HG02798 (cell line): ENCODE measurements around the gene TNRC6B.

Experiments used
- ATAC-seq: cut with Tn5 transposase; IDR thresholded peaks from one replicate; pipeline ENCODE4 v1.9.1; 2021; ENCODE audit warnings: mild to moderate bottlenecking; ENCODE audit not compliant: unreplicated experiment, poor library complexity

TNRC6B gene

DNA sequence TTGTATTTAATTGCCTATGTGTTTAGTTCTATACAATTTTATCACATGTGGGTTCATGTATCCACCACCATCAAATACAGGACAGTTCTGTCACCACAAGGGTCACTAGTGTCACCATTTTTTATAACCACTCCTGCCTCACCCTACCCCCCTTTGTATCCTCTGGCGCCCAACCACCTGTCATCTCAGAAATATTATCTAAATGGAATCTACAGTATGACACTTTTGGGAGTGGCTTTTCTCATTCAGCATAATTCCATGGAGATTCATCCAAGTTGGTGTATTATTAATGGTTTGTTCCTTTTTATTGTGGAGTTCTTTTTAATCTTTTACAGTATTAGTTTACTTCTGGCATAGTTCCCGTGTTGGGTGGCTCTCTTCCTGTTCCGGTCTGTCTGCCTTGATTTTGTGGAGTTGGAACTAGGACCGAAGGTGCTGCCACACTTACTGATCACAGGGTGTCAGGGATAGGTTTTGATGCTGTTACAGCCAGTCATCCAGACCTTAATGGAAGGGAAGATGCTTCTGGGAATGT, 58.5 kb downstream of the TNRC6B start:
- no peak for ATAC-seq

DNA sequence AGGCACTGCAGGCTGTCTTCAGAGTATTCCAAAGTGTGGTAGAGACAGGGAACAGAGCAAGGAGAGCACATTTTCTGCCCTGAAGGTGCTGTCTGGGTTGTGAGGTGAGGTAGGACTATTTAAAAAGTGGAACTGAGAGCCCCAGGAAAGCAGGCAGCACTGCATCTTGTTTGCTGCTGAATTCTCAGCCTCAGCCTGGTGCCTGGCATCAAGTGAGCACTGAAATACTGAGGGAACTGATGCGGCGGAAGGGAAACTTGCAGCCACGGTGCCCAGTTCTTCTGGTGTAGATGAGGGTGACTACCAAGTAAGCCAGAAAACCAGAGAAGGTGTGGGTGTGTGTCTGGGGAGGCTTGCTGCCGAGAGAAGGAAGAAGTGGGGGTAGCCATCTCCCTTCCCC, 59.5 kb downstream of the TNRC6B start:
- no peak for ATAC-seq

DNA sequence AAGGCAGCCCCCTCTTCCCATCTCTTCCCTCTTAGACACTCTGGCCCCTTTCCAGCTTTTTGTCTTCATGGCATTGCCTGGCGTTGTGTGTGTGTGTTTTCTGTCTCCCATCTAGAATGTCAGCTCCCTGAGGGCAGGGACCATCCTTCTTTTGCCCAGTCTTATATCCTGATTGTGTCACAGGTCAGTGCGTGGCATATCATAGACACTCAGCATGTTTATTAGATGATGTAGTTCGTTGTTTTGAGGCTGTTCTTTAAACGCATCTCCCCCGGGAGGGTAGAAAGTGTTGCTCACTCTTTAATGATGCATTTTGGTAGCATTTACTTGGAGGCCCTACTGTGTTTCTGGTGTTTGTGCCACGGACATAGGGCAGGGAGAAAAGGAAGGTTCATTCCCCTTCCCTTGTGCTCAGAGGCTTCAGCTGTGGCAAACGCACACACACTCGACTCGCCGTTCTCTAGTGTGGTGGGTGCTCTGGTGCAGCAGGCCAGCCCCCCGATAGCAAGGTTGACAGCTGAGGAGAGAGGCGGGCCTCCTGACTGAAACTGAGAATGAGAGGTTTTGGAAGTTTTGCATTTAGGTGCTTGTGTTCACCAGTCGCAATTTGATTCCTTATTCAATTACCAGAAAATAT, 60.2 kb downstream of the TNRC6B start:
- no peak for ATAC-seq

DNA sequence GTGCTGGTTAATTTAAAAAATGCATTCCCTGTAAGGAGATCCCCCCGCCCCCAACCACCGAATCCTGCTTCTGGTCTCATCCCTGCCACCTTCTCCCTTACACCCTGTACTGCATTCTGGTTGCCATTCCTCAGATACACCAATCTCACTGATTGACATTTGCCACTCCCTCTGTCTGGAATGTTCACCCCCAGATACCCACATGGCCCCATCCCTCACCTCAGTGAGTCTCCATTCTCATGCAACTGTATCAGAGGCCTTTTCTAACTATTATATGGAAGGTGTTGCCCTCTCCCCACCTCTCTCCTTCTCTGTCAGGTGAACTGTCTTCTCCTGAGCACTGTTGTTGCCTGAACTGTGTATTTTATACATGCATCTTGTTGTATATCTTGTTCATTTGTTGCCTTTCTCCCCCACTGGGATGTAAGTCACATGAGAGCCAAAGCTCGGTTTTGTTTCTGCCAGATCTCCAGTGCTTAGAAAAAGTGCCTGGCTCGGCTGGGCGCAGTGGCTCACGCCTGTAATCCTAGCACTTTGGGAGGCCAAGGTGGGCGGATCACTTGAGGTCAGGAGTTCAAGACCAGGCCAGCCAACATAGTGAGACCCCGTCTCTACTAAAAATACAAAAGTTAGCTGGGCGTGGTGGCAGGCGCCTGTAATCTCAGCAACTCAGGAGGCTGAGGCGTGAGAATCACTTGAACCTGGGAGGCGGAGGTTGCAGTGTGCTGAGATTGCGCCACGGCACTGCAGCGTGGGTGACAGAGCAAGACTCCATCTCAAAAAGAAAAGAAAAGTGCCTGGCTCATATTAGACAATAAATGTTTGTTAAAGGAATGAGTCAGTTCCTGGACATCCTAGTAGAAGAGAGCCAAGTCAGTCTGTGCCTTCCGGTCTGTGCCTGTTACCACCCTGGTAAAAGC, 61.0 kb downstream of the TNRC6B start:
- no peak for ATAC-seq

DNA sequence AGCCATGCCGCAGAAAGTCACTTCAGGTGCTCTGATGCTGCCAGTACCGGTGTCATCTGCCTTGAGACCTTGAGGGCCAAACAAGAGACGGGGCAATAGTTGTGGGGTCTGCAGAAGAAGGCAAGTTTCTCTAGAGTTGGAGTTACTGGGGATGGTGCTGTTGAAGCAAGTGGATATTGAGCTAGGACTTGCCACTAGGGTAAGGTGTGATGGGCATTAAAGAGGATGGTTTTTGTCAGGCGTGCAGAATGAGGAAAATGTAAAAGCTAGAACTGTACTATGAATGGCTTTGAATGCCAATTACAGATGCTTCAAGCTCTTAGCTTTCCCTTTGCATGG, 61.6 kb downstream of the TNRC6B start:
- no peak for ATAC-seq

DNA sequence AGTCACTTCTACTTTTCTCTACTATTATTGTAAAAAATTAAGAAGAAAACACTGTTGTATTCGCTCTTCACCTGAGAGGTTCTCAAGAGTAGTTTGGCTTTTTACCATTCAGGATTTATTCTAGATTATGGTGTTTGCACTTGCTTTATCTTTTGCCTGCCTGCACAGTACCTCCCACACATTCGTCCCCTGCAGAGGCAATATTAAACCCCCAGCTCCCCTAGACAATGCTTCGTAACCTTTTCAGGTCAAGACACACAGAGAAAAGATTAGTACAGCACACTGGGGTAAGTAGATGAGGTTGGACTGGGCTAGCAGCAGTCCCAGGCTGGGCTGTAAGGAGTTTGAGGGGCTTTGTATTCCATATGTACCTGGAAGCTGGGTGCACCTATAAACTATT, 62.4 kb downstream of the TNRC6B start:
- no peak for ATAC-seq

DNA sequence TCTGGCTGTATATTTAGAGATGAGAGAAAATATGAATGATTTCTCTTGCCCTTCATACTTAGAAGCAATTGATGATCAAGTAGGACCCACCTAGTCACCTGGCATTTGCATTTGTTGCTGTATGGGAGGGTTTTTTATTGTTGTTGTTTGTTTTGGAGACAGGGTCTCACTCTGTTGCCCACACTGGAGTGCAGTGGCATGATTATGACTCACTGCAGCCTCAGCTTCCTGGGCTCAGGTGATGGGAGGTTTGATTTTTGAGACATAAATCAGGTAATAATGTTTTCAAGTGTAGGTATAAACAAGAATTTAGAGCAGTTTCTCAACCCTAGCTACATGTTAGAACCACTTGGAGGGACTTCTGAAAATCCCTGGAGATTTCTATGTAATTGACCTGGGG, 63.0 kb downstream of the TNRC6B start:
- ATAC-seq = no peak

DNA sequence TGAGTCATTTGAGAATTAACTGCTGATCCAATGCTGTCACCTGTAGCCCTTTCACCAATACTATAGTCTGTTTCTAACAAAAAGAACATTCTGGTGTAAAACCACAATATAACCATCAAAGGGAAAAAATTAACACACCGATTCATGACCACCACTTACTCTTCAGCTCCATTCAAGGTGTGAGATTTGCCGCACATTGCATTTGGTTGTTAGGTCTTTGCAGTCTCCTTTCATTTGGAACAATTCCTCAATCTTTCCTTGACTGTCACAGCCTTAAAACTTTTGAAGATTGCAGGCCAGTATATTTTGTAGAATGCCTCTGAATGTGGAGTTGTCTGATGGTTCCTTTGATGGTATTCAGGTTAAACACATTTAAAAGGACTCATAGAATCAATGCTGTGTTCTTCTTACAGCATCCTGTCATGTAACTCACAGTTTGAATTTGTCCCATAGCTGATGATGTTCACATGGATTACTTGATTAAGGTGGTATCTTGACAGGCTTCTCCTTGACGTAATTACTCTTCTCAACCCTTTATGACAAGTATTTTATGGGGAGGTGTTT, 63.6 kb downstream of the TNRC6B start:
- ATAC-seq = no peak

DNA sequence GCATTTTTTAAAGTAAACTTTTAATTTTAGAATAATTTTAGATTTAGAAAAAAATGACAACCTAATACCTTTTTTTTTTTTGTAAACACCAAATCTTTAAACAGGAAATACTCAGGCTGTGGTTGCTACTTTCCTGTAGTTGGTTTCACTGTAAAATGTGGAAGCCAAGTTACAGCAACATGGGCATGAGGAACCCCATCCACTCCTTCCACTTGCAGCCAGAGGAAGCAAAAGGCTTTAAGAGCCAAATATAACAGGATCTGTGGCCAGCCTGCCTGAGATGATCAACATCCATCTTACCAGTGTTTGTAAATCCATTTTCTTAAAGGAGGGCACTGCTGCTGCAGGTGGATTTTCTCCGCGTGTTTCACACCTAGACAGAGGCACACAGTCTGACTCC, 66.2 kb downstream of the TNRC6B start:
- no peak for ATAC-seq

DNA sequence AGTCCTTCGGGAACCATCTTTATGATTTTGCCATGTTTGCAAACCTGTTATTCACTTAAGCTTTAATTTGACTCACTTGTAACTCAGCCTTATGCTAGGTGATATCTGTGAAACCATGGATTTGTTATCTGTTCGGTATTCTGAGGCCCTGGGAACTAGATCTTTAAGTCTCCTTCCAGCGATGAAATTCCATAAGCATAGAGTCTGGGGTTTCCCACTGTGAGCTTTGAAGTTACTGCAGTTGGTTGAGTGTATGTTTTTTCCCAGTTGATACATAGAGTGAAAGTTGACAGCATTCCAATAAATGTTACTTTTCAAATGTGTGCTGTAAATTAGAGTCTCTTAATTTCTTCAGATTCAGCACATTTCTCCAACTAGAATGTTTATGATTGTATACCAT, 66.9 kb downstream of the TNRC6B start:
- ATAC-seq = no peak

DNA sequence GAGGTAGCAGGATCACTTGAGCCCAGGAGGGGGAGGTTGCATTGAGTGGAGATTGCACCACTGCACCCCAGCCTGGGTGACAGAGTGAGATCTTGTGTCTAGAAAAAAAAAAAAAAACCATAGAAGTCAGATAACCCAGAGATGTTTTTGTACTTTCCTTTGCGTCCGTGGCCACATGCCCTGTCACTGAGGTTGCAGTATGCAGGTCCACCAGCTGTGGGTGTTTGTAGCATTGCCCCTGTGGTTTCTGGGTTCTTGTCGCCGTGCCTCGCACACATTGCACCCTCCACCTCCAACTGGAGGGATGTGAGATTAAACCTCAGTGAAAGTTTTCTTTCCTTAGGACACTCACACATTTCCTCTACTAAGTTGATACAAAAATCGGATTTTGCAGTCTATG, 70.3 kb downstream of the TNRC6B start:
- no peak for ATAC-seq

DNA sequence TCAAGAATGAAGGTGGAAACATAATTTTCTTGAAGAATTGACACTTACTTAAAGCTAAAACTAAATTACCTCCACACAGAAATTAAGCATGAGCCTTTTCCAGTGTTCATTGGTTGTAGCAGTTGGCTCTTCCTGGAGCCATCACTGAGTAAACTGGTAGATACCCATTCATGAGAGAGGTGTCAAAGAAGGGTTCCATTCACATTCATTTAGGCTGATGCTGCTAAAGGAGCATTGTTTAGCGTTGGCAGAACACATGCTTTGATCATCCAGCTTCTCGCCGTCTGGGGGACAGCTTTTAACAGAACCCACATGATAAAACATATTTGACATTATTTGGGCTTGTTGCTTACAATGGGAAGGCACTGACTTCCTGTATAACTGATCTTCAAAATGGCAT, 71.6 kb downstream of the TNRC6B start:
- ATAC-seq = no peak

DNA sequence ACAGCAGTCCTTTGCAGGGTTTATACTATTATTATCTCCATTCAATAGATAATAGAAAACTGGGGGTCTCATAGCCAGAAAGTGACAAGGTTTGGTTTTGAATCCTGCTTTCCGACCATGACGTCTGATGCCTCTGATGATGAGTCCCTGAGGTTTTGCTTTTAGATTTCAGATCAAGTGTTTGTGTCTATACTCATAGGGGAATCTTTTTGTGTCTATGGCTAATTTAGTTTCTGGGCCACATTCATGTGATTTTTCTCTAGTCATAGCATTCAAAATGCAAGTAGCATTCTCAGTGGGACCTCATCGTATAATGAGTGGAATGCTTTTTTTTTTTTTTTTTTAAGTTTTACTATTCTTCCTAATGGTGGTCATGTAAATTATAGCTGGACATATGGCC, 72.9 kb downstream of the TNRC6B start:
- no peak for ATAC-seq

DNA sequence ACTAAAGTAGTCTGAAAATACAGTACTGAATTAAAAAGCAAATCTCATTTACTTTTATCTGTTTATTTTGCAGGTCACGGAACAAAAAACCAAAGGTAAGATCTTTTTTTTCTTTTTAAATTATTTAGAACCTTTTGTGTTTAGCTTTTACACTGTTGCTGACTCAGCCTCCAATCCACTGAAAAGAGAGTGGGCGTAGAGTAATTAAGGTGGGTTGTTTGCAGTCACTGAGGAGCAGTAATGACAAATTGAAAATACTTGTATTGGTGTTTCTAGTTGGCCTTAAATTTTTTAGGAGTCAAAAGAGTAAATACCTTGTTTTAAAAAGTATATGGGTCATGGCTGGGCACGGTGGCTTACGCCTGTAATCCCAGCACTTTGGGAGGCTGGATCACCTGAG, 73.4 kb downstream of the TNRC6B start:
- no peak for ATAC-seq

DNA sequence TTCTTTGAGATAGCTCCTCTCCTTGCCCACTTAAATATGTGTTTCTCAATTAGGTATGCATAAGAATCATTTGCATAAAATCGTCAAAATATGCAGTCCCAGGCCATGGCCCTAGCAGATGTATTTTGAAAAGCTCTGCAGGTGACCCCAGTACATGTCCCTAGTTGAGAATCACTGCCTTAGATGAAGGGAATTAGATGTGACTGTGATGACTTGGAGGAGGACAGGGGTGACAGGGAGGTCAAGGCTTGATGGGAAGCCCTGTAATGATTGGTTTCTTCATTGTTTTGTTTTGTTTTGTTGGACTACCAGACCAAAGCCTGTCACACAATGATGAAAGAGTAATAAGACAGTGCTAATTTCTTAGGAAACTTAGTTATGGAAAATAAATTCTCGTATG, 74.4 kb downstream of the TNRC6B start:
- no peak for ATAC-seq

DNA sequence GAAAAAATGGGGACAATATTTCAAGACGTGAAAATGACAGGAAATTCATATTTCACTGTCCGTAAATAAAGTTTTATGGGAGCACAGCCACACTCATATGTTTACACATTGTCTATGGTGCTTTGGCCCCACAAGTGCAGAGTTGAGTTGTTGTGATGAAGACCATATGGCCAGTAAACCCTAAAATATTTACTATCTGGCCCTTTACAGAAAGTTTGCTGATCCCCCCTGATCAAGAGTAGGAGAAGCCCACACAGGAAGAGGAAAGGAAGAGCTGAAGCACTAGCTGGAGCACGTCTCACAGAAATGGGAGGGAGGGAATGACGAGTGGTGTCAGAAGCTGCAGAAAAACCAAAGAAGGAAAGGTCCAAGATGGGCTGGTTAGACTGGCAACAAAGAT, 78.8 kb downstream of the TNRC6B start:
- no peak for ATAC-seq

DNA sequence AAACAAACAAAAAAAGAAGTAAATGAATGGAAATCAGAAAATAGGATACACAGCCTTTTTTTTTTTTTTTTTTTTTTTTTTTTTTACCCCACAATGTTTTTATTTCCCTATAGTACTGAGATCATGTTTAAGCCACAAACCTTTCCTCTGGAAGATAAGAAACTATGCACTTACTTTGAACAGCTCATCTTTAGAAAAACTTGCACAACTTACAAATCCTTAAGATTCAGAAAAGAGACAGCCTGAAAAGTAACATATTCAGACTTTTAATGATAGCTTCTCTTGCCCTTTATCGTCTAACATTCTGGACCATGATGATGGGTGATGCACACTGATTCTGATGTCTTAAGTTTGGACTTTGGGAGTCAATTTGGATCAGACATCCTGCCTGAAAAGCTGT, 80.3 kb downstream of the TNRC6B start:
- no peak for ATAC-seq

DNA sequence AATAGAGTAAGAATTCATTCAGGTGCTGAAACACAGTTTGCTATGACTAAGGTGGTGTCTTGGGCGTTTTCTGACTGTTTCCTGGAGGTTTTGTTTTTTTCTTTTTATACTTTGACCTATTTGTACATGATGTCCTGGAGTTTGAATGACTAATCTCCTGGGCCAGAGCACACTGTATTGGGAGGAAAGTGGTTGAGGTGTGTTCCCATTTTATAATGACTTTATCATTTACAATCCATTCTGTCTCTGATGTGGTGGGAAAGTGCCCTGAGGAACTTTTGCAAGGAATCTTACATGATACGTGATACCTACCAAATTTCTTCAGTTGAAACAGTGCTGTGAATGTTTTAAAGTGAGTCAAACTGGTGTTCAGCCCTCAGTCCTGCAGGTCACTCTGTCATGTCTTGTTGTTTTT, 80.8 kb downstream of the TNRC6B start:
- no peak for ATAC-seq

DNA sequence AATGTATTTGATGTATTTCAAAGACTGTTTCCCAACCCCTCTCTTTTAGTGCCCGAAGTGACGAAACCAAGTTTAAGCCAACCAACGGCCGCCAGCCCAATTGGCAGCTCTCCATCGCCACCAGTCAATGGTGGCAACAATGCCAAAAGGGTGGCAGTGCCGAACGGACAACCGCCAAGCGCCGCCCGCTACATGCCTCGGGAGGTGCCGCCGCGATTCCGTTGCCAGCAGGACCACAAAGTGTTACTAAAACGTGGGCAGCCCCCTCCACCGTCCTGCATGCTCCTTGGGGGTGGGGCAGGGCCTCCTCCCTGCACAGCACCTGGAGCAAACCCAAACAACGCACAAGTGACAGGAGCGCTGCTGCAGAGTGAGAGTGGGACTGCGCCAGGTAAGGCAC, 84.1 kb downstream of the TNRC6B start:
- no peak for ATAC-seq

DNA sequence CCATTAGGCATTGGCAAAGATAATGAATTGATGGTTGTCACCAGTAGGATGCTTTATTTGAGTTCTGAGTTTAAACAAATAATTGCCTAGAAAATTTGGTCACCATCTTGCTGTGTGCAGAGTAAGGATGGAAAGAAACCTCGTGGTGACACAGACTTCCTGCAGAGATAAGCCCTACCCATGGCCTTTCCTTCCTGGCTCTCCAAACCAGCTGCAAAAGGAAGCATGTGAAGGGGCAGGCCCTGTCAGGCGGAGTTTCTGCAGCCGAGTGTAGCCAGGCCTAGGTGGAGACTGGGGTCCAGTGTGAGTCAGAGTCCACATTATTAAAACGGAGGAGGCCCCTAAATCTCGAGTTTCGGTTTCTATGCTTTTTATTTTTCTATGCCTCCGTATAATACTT, 85.5 kb downstream of the TNRC6B start:
- ATAC-seq = no peak

DNA sequence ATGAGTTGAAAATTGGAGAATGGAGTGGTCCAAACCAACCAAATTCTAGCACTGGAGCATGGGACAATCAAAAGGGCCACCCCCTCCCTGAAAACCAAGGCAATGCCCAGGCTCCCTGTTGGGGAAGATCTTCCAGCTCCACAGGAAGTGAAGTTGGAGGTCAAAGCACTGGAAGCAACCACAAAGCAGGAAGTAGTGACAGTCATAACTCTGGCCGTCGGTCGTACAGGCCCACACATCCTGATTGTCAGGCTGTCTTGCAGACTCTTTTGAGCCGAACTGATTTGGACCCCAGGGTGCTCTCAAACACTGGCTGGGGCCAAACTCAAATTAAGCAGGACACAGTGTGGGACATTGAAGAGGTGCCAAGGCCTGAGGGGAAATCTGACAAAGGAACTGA, 88.1 kb downstream of the TNRC6B start:
- no peak for ATAC-seq

DNA sequence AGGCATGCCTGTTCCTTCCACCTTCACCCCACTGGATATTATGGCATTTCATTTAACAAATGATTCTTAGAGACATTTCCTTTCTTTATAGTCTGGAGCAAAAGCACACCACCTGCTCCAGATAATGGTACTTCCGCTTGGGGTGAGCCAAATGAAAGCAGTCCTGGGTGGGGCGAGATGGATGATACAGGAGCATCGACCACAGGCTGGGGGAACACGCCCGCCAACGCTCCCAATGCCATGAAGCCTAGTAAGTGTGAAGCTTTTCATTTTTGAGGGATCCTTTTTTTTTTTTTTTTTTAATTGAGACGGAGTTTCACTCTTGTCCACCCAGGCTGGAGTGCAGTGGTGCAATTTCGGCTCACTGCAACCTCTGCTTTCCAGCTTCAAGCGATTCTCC, 92.3 kb downstream of the TNRC6B start:
- no peak for ATAC-seq
